ENCODE results near the gene C12orf42.

C12orf42 gene

DNA sequence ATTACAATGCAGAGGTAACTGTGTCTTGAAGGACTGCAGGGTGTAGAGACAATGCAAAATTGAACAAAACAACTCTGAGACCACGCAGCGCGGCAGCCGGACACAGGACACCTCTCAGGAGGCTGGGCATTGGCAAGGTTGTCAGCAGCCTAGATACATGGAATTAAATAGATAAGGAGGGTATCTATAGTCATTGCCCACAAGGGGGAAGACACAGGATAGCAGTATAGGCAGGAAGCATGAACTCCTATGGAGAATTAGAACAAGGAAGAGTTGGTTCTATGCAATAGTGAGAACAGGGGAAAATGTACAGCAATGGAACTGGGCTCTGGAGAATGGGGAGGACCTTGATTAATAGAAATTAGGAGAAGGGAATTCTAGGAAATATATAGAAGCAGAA lies 164.1 kb downstream of the C12orf42 start:
- DNase-seq = no peak

- no peak for DNase-seq
Observed at GRCh38 chr12:103330672-103331071, 165.1 kb downstream of the C12orf42 start.

GRCh38 chr12:103327676-103328075 lies 168.1 kb downstream of the C12orf42 start:
- DNase-seq = no peak

DNA sequence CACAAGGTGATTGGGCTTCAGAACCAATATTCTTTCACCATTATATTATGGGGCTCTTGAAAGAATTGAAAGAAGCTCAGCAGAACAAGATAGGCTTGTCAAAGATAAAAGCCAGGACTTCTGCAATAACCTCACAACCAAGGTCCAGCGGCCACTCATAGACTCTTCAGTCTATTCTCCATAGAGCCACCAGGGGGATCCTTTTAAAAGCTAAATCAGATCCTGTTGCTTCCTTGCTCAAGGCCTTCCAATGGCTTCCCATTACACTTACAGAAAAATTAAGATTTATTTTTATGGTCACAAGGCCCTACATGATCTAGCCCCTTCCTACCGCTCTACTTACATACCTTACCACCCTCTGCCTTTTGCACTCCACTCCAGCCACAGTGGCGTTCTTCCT lies 169.6 kb downstream of the C12orf42 start:
- DNase-seq = no peak

DNA sequence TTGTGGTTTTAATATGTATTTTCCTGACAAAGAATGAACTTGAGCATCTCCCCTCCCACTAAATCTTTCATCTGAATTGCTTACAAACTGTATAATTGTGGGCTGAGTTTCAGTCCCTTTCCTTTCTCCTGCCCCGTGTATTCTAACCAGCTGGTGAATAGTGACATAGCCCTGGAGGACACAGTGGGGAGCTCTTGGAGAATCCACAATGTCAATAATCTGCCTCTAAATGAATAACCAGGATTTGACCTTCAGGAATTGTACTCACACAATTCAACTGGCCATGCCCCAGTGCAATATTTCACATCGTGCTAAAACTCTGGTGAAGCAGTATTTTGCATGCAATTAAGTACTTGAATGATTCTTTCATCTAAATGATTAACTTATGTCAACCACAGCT lies 177.2 kb downstream of the C12orf42 start:
- peak; percentile 92 for DNase-seq

- DNase-seq = no peak
Observed at GRCh38 chr12:103317220-103317619, 178.5 kb downstream of the C12orf42 start.

DNA sequence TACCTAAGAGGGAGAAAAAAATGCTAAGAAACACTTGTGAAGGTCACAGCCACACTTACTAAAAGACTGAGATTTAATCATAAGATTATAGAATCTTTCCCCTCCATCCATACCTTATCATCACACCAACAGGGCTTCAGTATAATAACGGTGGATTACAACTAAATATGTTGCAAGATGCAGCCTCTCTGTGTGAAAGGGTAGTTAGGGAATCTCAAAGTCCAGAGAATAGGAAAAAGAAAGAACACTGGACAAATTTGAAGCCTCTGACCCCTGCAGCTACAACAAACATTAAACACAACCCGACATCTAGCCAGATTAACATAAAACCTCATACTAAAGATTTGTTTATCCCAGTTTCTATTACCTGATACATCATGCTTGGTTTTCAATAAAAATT lies 181.0 kb downstream of the C12orf42 start:
- no peak for DNase-seq

- no peak for DNase-seq
Observed at GRCh38 chr12:103313894-103314293, 181.9 kb downstream of the C12orf42 start.

DNA sequence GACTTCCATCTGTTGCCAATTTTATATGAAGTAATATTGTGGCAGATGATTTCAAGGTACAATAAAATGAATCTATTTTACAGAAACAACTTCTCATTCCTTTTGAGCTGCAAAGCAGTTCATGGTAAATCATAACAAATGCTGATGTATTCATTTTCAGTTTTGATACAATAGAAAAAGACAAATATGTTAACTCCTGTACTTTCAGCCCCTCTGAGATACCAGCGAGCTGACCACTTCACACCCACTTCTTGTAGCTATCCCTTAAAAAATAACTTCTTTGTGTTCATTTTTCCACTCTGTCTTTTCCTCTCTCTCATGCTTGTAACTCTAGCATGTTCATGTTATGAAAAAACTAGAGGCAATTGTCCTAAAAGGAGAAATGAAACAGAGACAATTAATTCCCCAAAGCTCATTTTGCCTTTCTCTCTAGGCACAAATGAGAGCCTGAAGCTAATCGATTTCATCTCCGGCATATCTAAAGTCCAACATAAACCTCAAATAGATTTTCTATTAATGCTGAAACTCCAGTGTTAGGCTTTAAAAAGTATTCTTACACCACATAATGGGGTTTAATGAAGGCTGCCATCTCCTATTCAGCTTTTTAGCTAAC lies 182.9 kb downstream of the C12orf42 start:
- no peak for DNase-seq

GRCh38 chr12:103310546-103311270 lies 185.1 kb downstream of the C12orf42 start:
- no peak for DNase-seq

- DNase-seq = no peak
Observed at GRCh38 chr12:103308396-103308795, 187.4 kb downstream of the C12orf42 start.

DNA sequence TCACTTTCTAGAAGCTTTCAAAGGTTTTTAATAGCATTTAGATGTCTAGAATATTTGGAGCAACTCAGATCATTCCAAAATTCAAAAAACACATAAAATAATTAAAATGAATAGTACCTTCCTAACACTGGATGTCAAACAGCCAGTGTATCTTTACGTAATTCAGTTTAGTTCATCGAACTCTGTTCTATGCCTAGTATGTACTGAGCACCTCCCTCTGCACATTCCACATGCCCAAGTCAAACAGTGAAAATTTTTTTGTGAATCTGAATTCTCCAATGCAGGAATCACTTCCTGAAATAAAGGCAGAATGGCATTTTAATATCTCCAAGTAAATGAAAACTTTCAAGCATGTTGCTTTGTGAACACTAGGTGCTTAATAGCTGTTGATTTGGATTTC lies 192.3 kb downstream of the C12orf42 start:
- DNase-seq = no peak

GRCh38 chr12:103301642-103302591 lies 193.9 kb downstream of the C12orf42 start:
- no peak for DNase-seq

DNA sequence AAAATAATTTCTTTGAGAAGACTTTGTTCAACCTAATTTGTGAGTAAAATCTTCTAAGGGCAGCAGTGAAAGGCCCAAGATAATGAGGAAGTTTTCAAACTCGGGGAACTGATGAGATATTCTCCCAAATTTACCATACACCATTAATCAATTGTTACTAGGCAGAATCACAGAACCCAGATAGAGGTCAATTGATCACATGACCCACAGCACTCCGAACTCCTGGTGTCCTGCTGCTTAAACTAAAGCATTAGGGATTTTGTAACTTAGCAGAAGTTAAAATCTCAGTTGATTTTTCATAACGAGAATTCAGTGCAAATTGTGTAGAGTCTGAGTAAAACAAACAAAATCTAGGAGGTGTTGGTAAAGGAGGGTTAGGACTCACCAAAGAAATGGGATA lies 207.8 kb downstream of the C12orf42 start:
- no peak for DNase-seq

DNA sequence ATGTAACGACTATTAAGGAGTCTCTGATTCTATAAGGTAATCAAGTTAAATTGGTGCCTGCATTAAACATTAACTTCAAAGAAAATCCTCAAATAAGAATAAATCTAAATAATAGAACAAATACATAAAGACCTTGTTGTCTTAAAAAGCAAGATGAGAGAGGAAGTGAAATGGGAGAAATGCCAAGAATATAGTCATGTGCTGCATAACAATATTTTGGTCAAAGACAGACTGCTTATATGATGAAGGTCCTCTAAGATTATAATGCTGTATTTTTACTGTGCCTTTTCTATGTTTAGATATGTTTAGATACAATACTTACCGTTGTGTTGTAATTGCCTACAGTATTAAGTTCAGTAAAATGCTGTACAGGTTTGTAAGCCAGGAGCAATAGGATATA lies 213.6 kb downstream of the C12orf42 start:
- no peak for DNase-seq

GRCh38 chr12:103279444-103279843 lies 216.3 kb downstream of the C12orf42 start:
- DNase-seq = no peak

- DNase-seq = no peak
Observed at GRCh38 chr12:103278329-103278728, 217.4 kb downstream of the C12orf42 start.

- no peak for DNase-seq
Observed at GRCh38 chr12:103273645-103274044, 222.1 kb downstream of the C12orf42 start.

- DNase-seq = no peak
Observed at GRCh38 chr12:103272949-103273348, 222.8 kb downstream of the C12orf42 start.

DNA sequence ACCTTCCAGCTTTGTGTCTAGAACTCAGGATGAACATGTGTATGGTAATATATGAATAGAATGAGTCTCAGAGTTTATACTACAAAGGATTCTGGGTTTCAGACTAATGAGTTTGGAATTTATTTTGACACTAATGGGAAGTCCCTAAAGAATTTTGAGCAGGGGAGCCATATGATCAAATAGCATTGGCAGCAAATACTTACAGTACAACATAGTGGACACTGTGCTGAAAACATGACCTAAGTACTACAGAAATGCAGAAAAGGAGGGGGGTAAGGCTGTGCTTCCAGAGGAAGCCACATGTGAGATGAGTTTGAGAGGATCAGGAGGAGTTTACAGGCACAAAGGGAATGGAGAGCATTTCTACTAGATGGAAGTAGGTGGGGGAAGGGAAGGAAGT lies 225.8 kb downstream of the C12orf42 start:
- DNase-seq = peak; percentile 28

DNA sequence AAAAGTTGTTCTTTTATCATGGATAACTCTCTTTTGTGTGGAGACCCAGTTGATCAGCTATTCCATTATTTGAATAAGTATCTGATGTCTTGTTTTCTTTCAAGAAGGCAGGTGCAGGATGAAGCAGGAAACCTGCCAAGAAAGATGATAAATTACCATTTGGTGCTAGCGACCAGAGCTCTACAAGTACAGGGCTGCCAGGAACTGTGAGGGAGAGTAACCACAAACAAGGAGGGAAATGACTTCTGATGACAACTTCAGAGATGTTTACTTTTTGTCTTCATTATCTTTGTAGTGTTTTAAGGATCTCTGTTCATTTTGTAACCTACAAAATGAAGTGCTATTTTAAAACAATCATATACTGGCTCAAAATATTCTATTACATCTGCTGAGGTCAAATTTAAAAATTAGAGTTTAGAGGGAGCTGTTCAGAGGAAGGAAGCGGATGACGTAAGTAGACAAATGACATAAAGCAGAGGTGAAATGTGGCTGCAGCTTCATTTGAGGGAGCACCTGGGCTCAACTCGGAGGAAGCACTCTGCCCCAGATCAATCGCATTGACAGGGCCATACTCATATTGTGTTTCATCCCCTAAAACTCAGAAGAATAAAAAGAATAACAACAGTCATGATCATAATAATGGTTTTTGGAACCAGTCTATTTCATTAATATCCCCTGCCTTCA lies 226.8 kb downstream of the C12orf42 start:
- DNase-seq = peak; percentile 98

- no peak for DNase-seq
Observed at GRCh38 chr12:103257763-103258162, 238.0 kb downstream of the C12orf42 start.
